Testis (tissue), 3 donors: Measurements from ENCODE around the gene BMP10. TPM values are rescaled to one million over a fixed set of nuclear protein-coding genes. Genes with fewer than 3 reads are reported as not detected.

Source experiments
- DNase-seq: peaks from one replicate; pipeline ENCODE4 v3.0.0-alpha.2; 2019
- H3K27ac ChIP-seq, 2 donors: fragments of 200-600 bp; sonication (generic); one replicate each; pipeline ENCODE4 v1.5.1; 2019
- H3K27me3 ChIP-seq: fragments of 200-600 bp; sonication (generic); one replicate; pipeline ENCODE4 v1.5.1; 2019
- H3K36me3 ChIP-seq: fragments of 200-600 bp; sonication (generic); one replicate; pipeline ENCODE4 v1.5.1; 2017; ENCODE audit warnings: low read depth; ENCODE audit errors: missing control alignments
- H3K4me1 ChIP-seq: fragments of 200-600 bp; sonication (generic); one replicate; pipeline ENCODE4 v1.5.1; 2019
- H3K4me3 ChIP-seq, 2 donors: fragments of 200-600 bp; sonication (generic); one replicate each; pipeline ENCODE4 v1.5.1; 2017 to 2019
- H3K9me3 ChIP-seq: fragments of 200-600 bp; sonication (generic); one replicate; pipeline ENCODE4 v1.5.1; 2017
- CTCF ChIP-seq, 3 experiments: fragments of 450-650 bp in 2 of 3; fragments of 200-600 bp in 1 of 3; sonication (generic) in 1 of 3; IDR thresholded peaks; one replicate each; pipeline ENCODE4 v1.5.1; 2016 to 2019; ENCODE audit warnings: antibody characterized with exemption in 3 of 3, mild to moderate bottlenecking in 2 of 3, moderate library complexity in 1 of 3
- POLR2A ChIP-seq: fragments of 450-650 bp; IDR thresholded peaks from one replicate; pipeline ENCODE4 v1.6.1; 2017; ENCODE audit warnings: antibody characterized with exemption, mild to moderate bottlenecking, moderate library complexity
- WGBS, 2 donors: methylation state at CpG; one replicate each; pipeline ENCODE4 v1.1.5; 2018; 5-methylcytosine and 5-hydroxymethylcytosine counted together
- intact Hi-C: fragments of 100-400 bp; cut with DNase I; formaldehyde crosslinking; loops from one replicate; pipeline ENCODE4 v1.15.1; 2023; ENCODE audit warnings: low total_unique reads
- polyA plus RNA-seq: library from polyadenylated mRNA; stranded (reverse); fragments of 350-450 nt; fragmentation: Illumina TruSeq; extraction: RNeasy Lipid Tissue Mini Kit (QIAGEN cat#74804); gene quantifications from one replicate; pipeline ENCODE4 v1.2.3, GENCODE V29; 2014; ENCODE audit warnings: low read depth, low replicate concordance; ENCODE audit not compliant: insufficient read depth
- total RNA-seq, 2 donors: library from RNA; depleted of rRNA; stranded (reverse); fragments of >200 nt; gene quantifications; one replicate each; pipeline ENCODE4 v1.2.3, GENCODE V29; 2016

The BMP10 gene
- total and polyA plus RNA-seq, 3 donors from 2014 or later, result 0.26 TPM; not detected in 2

GRCh38 chr2:68831686-68832232 is 39.4 kb downstream of the BMP10 start:
- Histone ChIP-seq H3K9me3 (no peaks in the 10 kb centered on the region), H3K27me3 (no peaks in the 10 kb centered on the region), H3K36me3 (no peaks in the 10 kb centered on the region), H3K4me1 (peaks cover 41% of the 10 kb centered on the region), H3K4me3 (no peak overlapping the region), H3K27ac (peak overlapping the region; percentile 32 to 76)
- DNase-seq, result no peak
- TF ChIP-seq POLR2A (no peak), CTCF (IDR thresholded peaks at IDR 0.05) (no peak)
- 79 to 100% methylated on average over 3 of the region's 3 CpGs for WGBS, 2 donors
- intact Hi-C loops, result no loop called here

GRCh38 chr2:68829749-68830148 is 41.4 kb downstream of the BMP10 start:
- no peak for DNase-seq
- intact Hi-C loops, result no loop called here
- Histone ChIP-seq H3K9me3 (no peaks in the 10 kb centered on the region), H3K27ac (peak overlapping the region; percentile 78 to 79), H3K27me3 (no peaks in the 10 kb centered on the region), H3K4me3 (no peak overlapping the region), H3K4me1 (peaks cover 41% of the 10 kb centered on the region), H3K36me3 (no peaks in the 10 kb centered on the region)
- WGBS, 2 donors, result 39 to 54% methylated on average over 2 of the region's 2 CpGs
- TF ChIP-seq CTCF (IDR thresholded peaks at IDR 0.05) (no peak), POLR2A (no peak)

GRCh38 chr2:68828887-68829708 is 42.1 kb downstream of the BMP10 start:
- H3K27me3 ChIP-seq, result no peaks in the 10 kb centered on the region
- WGBS, 2 donors, result 25 to 50% methylated on average over 3 to 10 of the region's 10 CpGs
- no peaks in the 10 kb centered on the region for H3K36me3 ChIP-seq
- TF ChIP-seq POLR2A (no peak), CTCF (IDR thresholded peaks at IDR 0.05) (no peak)
- intact Hi-C loops, result no loop called here
- DNase-seq, result peak; percentile 98
- H3K27ac ChIP-seq, result peak overlapping the region; percentile 78 to 79
- H3K9me3 ChIP-seq, result no peaks in the 10 kb centered on the region
- H3K4me3 ChIP-seq, result no peak overlapping the region
- peaks cover 41% of the 10 kb centered on the region for H3K4me1 ChIP-seq

GRCh38 chr2:68827666-68828065 is 43.5 kb downstream of the BMP10 start:
- no peak for TF ChIP-seq CTCF (IDR thresholded peaks at IDR 0.05)
- no peak for TF ChIP-seq POLR2A
- H3K9me3 ChIP-seq, result no peaks in the 10 kb centered on the region
- intact Hi-C loops, result no loop called here
- no peak for DNase-seq
- no peaks in the 10 kb centered on the region for H3K27me3 ChIP-seq
- peaks cover 41% of the 10 kb centered on the region for H3K4me1 ChIP-seq
- H3K27ac ChIP-seq, result peak overlapping the region; percentile 70 to 79
- 68 to 78% methylated on average over 4 of the region's 4 CpGs for WGBS, 2 donors
- no peaks in the 10 kb centered on the region for H3K36me3 ChIP-seq
- no peak overlapping the region for H3K4me3 ChIP-seq
